ENCODE results near the gene PDZD2. TPM values are rescaled to one million over a fixed set of nuclear protein-coding genes. Genes with fewer than 3 reads are reported as not detected.

The PDZD2 gene
- total and polyA plus RNA-seq, 3 donors from 2014 or later = 47.3 to 89.1 (median 83.9) TPM

DNA sequence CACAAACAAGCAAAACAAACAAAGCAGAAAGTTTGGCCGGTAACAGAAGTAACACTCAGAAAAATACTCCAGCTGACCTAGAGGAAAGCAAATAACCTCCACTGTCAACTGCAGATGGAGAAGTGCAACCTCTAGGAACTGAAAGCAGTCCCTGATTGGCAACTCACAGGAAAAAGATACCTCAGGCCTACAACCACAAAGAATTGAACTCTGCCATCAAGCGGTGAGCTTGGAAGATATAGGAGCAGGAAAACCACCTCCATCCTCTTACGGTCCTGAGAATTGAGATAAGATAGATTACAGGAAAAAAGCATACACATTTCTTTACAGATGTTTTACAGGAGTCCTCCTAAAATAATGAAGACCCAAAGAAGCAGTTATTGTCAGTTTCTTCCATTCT lies 184.5 kb downstream of the PDZD2 start:
- WGBS, 2 donors = 41 to 66% methylated on average over 3 of the region's 3 CpGs
- Histone ChIP-seq H3K4me1 (no peaks in the 10 kb centered on the region), H3K9me3 (no peaks in the 10 kb centered on the region), H3K4me3 (no peak overlapping the region), H3K27me3 (no peaks in the 10 kb centered on the region), H3K36me3 (ENCODE audit: low read depth, missing control alignments) (no peaks in the 10 kb centered on the region), H3K27ac (no peak overlapping the region)
- TF ChIP-seq CTCF (IDR thresholded peaks at IDR 0.05) = no peak
- TF ChIP-seq POLR2A (IDR thresholded peaks at IDR 0.05) = no peak
- intact Hi-C loops (cut with DNase I; ENCODE audit: low total_unique reads) = no loop called here
- no peak for DNase-seq

- Histone ChIP-seq H3K36me3 (ENCODE audit: low read depth, missing control alignments) (no peaks in the 10 kb centered on the region), H3K27me3 (no peaks in the 10 kb centered on the region), H3K4me1 (no peaks in the 10 kb centered on the region), H3K27ac (no peak overlapping the region), H3K9me3 (no peaks in the 10 kb centered on the region), H3K4me3 (no peak overlapping the region)
- intact Hi-C loops (cut with DNase I; ENCODE audit: low total_unique reads) = loop anchor here (5.0 kb wide), 1 partner anchor 272 kb away; no protein-coding TSS in a partner anchor
- TF ChIP-seq CTCF (IDR thresholded peaks at IDR 0.05) (no peak), POLR2A (IDR thresholded peaks at IDR 0.05) (no peak)
- no peak for DNase-seq
- 46 to 49% methylated on average over 8 of the region's 8 CpGs for WGBS, 2 donors
Observed at GRCh38 chr5:31824869-31825517, 186.1 kb downstream of the PDZD2 start.

- Histone ChIP-seq H3K4me3 (no peak overlapping the region), H3K4me1 (no peaks in the 10 kb centered on the region), H3K27ac (no peak overlapping the region), H3K27me3 (no peaks in the 10 kb centered on the region), H3K36me3 (ENCODE audit: low read depth, missing control alignments) (no peaks in the 10 kb centered on the region), H3K9me3 (no peaks in the 10 kb centered on the region)
- WGBS, 2 donors = 27 to 29% methylated on average over 8 of the region's 8 CpGs
- no peak for TF ChIP-seq POLR2A (IDR thresholded peaks at IDR 0.05)
- TF ChIP-seq CTCF (IDR thresholded peaks at IDR 0.05) = peak; percentile 37 to 77 (median 61)
- peak; percentile 73 for DNase-seq
- intact Hi-C loops (cut with DNase I; ENCODE audit: low total_unique reads) = loop anchor here (5.0 kb wide), 1 partner anchor 272 kb away; no protein-coding TSS in a partner anchor
Observed at GRCh38 chr5:31825518-31826068, 186.7 kb downstream of the PDZD2 start.

GRCh38 chr5:31827867-31828266 lies 188.9 kb downstream of the PDZD2 start:
- no peaks in the 10 kb centered on the region for H3K27me3 ChIP-seq
- DNase-seq = no peak
- no peaks in the 10 kb centered on the region for H3K4me1 ChIP-seq
- TF ChIP-seq CTCF (IDR thresholded peaks at IDR 0.05) = no peak
- no peak for TF ChIP-seq POLR2A (IDR thresholded peaks at IDR 0.05)
- no peak overlapping the region for H3K27ac ChIP-seq
- H3K4me3 ChIP-seq = no peak overlapping the region
- H3K36me3 ChIP-seq (ENCODE audit: low read depth, missing control alignments) = no peaks in the 10 kb centered on the region
- 100% methylated on average over 1 of the region's 1 CpG for WGBS, 2 donors
- no peaks in the 10 kb centered on the region for H3K9me3 ChIP-seq
- intact Hi-C loops (cut with DNase I; ENCODE audit: low total_unique reads) = loop anchor here (5.0 kb wide), 1 partner anchor 269 kb away; no protein-coding TSS in a partner anchor

GRCh38 chr5:31832966-31833365 lies 194.0 kb downstream of the PDZD2 start:
- no peaks in the 10 kb centered on the region for H3K4me1 ChIP-seq
- no peak overlapping the region for H3K4me3 ChIP-seq
- DNase-seq = no peak
- H3K27me3 ChIP-seq = no peaks in the 10 kb centered on the region
- H3K9me3 ChIP-seq = no peaks in the 10 kb centered on the region
- no peak overlapping the region for H3K27ac ChIP-seq
- TF ChIP-seq CTCF (IDR thresholded peaks at IDR 0.05) (no peak), POLR2A (IDR thresholded peaks at IDR 0.05) (no peak)
- intact Hi-C loops (cut with DNase I; ENCODE audit: low total_unique reads) = no loop called here
- 78 to 85% methylated on average over 4 of the region's 4 CpGs for WGBS, 2 donors
- no peaks in the 10 kb centered on the region for H3K36me3 ChIP-seq (ENCODE audit: low read depth, missing control alignments)

Measured in testis (tissue), 3 donors.